Measurements from ENCODE around the gene MRC1.

GRCh38 chr10:17873946-17874345 lies 64.8 kb downstream of the MRC1 start:
- TF ChIP-seq CTCF (IDR thresholded peaks at IDR 0.05) (no peak), PHF8 (IDR thresholded peaks at IDR 0.05; ENCODE audit: borderline replicate concordance, low read depth) (no peak), RAD21 (conservative IDR thresholded peaks at IDR 0.05 in 1 of 2, IDR thresholded peaks at IDR 0.05 in 1 of 2) (no peak), MYC (IDR thresholded peaks at IDR 0.05; ENCODE audit: borderline replicate concordance, low read length) (no peak)
